22Rv1 (cell line): Measurements from ENCODE around the gene MRPS18A.
"Not testable (repeated sequence)": the region's sequence is repeated elsewhere in the genome, so short reads cannot be mapped to it uniquely, and the experiment has no call there.

Source experiments
- ZFX ChIP-seq: fragments of 450-650 bp; IDR thresholded peaks from 2 replicates; pipeline ENCODE4 v1.6.1; 2017; ENCODE audit warnings: antibody characterized with exemption, borderline replicate concordance
- TF ChIP-seq, protein P1 (sequence below): fragments of 450-650 bp; IDR thresholded peaks from 2 replicates; pipeline ENCODE4 v1.5.1; 2017; ENCODE audit warnings: mild to moderate bottlenecking

DNA sequence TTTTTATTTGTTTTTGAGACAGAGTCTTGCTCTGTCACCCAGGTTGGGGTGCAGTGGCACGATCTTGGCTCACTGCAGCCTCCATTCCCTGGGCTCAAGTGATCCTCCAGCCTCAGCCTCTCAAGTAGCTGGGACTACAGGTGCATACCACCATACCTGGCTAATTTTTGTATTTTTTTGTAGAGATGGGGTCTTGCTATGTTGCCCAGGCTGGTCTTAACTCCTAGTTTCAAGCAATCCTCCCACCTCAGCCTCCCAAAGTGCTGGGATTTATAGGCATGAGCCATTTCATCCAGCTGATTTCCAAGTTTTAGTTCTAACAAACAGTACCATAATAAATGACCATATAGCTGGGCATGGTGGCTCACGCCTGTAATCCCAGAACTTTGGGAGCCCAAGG, 34.8 kb downstream of the MRPS18A start:
- TF ChIP-seq, protein P1, sequence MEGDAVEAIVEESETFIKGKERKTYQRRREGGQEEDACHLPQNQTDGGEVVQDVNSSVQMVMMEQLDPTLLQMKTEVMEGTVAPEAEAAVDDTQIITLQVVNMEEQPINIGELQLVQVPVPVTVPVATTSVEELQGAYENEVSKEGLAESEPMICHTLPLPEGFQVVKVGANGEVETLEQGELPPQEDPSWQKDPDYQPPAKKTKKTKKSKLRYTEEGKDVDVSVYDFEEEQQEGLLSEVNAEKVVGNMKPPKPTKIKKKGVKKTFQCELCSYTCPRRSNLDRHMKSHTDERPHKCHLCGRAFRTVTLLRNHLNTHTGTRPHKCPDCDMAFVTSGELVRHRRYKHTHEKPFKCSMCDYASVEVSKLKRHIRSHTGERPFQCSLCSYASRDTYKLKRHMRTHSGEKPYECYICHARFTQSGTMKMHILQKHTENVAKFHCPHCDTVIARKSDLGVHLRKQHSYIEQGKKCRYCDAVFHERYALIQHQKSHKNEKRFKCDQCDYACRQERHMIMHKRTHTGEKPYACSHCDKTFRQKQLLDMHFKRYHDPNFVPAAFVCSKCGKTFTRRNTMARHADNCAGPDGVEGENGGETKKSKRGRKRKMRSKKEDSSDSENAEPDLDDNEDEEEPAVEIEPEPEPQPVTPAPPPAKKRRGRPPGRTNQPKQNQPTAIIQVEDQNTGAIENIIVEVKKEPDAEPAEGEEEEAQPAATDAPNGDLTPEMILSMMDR = not testable (repeated sequence)
- TF ChIP-seq ZFX = not testable (repeated sequence)
